ENCODE data around the gene ITGA8. TPM values are rescaled to one million over a fixed set of nuclear protein-coding genes. Genes with fewer than 3 reads are reported as not detected.

ITGA8 gene
- total RNA-seq, 1 experiment from 2014 or later = not detected

DNA sequence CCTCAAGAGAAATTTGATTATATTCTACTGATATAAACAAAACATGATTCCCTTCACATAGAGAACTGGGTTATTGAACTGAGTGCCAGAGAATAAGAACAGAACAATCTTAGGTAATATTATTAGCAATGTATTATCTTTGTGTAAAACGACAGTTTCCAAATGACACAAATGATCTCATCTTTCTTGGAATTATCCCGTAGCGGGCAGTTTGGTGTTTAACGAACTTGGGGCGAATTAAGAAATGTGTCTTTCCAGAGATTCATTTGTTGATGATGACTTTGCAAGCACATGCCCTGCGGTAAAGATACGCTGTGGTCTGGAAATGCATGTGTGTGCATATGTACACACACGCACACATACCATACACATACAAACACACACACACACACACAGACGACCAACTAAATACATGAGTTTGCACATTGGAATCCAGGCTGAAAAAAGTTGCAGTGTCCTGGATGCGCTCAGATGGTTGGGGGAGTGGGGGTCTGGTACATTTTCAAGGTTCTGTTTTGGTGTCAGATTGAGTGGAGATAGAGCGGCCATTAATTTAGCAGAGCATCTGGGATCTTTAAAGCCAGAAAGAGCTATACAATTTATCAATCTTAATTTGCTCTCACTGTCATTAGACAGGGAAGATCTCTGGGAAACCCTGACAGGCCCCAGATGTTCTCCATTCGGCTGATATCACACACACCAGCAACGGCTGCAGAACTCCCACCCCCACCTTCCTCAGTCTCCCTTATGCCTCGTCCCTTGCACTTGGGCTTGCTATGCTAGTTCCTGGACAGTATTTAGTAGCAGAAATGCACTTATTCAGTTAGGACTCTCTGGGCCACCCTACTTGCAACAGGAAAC is 236.3 kb downstream of the ITGA8 start:
- TF ChIP-seq, protein P1, sequence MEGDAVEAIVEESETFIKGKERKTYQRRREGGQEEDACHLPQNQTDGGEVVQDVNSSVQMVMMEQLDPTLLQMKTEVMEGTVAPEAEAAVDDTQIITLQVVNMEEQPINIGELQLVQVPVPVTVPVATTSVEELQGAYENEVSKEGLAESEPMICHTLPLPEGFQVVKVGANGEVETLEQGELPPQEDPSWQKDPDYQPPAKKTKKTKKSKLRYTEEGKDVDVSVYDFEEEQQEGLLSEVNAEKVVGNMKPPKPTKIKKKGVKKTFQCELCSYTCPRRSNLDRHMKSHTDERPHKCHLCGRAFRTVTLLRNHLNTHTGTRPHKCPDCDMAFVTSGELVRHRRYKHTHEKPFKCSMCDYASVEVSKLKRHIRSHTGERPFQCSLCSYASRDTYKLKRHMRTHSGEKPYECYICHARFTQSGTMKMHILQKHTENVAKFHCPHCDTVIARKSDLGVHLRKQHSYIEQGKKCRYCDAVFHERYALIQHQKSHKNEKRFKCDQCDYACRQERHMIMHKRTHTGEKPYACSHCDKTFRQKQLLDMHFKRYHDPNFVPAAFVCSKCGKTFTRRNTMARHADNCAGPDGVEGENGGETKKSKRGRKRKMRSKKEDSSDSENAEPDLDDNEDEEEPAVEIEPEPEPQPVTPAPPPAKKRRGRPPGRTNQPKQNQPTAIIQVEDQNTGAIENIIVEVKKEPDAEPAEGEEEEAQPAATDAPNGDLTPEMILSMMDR (IDR thresholded peaks at IDR 0.05; ENCODE audit: unreplicated experiment) = no peak
- Mint-ChIP-seq H3K9me3 (ENCODE audit: unreplicated experiment) (no peaks in the 10 kb centered on the region), H3K4me3 (ENCODE audit: unreplicated experiment) (no peak overlapping the region), H3K27ac (ENCODE audit: low read depth, unreplicated experiment) (no peak overlapping the region), H3K36me3 (ENCODE audit: insufficient read depth, unreplicated experiment) (no peaks in the 10 kb centered on the region), H3K4me1 (ENCODE audit: insufficient read depth, unreplicated experiment) (no peaks in the 10 kb centered on the region), H3K27me3 (ENCODE audit: insufficient read depth, unreplicated experiment) (peaks cover 51% of the 10 kb centered on the region)
- no peak for DNase-seq (ENCODE audit: unreplicated experiment)
- intact Hi-C loops (cut with micrococcal nuclease) = no loop called here
- POLR2A ChIA-PET = no interaction called here
- CTCF ChIA-PET = interaction anchor here (1.1 kb wide), 1 partner anchor 35 kb away, joined by 4 read pairs; no protein-coding TSS in a partner anchor
- no TSS peak for BruUV-seq (replicated peaks)

DNA sequence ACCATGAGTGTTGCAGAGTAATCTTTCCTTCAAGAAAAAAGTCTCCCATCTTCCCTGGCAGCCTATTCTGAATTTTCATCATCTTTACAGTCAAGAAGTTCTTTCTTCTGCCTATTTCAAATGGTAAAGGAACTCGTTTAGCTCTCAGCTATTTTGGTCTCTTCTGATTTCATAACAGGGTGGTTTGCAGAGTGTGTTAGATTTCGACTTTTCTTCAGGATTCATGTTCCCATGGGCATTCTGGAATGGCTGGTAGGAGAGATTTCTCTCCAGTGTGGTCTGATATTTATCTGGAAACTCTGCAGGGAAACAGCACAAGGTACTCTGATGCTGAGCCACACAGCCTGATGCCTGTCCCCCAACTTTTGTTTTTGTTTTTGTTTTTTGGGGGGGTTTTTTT is 237.6 kb downstream of the ITGA8 start:
- H3K27me3 Mint-ChIP-seq (ENCODE audit: insufficient read depth, unreplicated experiment) = peaks cover 59% of the 10 kb centered on the region
- TF ChIP-seq, protein P1 (IDR thresholded peaks at IDR 0.05; ENCODE audit: unreplicated experiment) = no peak
- no peak for DNase-seq (ENCODE audit: unreplicated experiment)
- intact Hi-C loops (cut with micrococcal nuclease) = no loop called here
- no peaks in the 10 kb centered on the region for H3K36me3 Mint-ChIP-seq (ENCODE audit: insufficient read depth, unreplicated experiment)
- POLR2A ChIA-PET = no interaction called here
- BruUV-seq (replicated peaks) = no TSS peak
- no peaks in the 10 kb centered on the region for H3K9me3 Mint-ChIP-seq (ENCODE audit: unreplicated experiment)
- H3K4me1 Mint-ChIP-seq (ENCODE audit: insufficient read depth, unreplicated experiment) = no peaks in the 10 kb centered on the region
- CTCF ChIA-PET = no interaction called here
- H3K4me3 Mint-ChIP-seq (ENCODE audit: unreplicated experiment) = no peak overlapping the region
- no peak overlapping the region for H3K27ac Mint-ChIP-seq (ENCODE audit: low read depth, unreplicated experiment)

DNA sequence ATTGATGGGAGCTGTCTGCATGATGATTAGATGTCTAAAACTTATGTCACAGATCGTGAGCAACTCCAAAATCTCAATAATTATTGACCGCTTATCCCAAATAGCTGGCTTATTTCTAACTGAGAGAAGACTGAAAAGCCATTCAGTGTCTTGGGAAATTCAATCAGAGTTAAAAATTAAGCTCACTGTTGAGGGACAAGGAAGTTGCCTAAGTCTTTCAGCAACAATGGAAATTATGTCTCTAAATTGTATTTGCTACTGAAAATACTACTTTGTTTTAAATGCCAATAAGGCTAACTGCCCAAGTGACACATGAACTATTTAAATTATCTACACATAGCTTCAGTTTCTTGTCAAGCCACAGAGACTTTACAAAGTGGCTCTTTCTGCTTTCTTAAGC is 240.8 kb downstream of the ITGA8 start:
- TF ChIP-seq, protein P1 (IDR thresholded peaks at IDR 0.05; ENCODE audit: unreplicated experiment) = no peak
- Mint-ChIP-seq H3K4me3 (ENCODE audit: unreplicated experiment) (no peak overlapping the region), H3K27me3 (ENCODE audit: insufficient read depth, unreplicated experiment) (peaks cover 61% of the 10 kb centered on the region), H3K9me3 (ENCODE audit: unreplicated experiment) (no peaks in the 10 kb centered on the region), H3K4me1 (ENCODE audit: insufficient read depth, unreplicated experiment) (no peaks in the 10 kb centered on the region), H3K27ac (ENCODE audit: low read depth, unreplicated experiment) (no peak overlapping the region), H3K36me3 (ENCODE audit: insufficient read depth, unreplicated experiment) (no peaks in the 10 kb centered on the region)
- DNase-seq (ENCODE audit: unreplicated experiment) = no peak
- ChIA-PET CTCF (interaction anchor here (0.5 to 0.8 kb wide), 3 partner anchors 18 to 21 kb away, joined by 3 read pairs; no protein-coding TSS in a partner anchor), POLR2A (no interaction called here)
- BruUV-seq (replicated peaks) = no TSS peak
- intact Hi-C loops (cut with micrococcal nuclease) = no loop called here

DNA sequence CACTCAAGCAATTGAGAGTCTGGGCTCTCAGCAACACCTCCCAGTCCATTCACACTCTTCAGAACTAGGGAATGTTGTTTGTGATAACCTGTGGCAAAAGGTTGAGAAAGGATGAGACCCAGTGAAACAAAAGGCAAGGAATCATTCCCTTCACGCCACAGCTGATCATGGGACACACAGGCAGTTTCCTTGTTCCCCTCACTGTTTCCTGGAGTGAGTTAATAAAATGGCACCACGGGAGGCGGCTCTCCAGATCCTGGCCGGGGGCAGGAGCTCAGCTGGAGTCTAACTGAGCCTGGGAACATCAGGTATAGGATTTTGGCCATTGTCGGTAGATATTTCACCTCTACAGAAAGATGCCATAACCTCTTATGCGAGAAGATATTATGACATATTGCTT is 241.3 kb downstream of the ITGA8 start:
- CTCF ChIA-PET = interaction anchor here (0.8 kb wide), 1 partner anchor 18 kb away, joined by 3 read pairs; no protein-coding TSS in a partner anchor
- no peak for DNase-seq (ENCODE audit: unreplicated experiment)
- Mint-ChIP-seq H3K4me3 (ENCODE audit: unreplicated experiment) (no peak overlapping the region), H3K27ac (ENCODE audit: low read depth, unreplicated experiment) (no peak overlapping the region), H3K9me3 (ENCODE audit: unreplicated experiment) (no peaks in the 10 kb centered on the region), H3K4me1 (ENCODE audit: insufficient read depth, unreplicated experiment) (no peaks in the 10 kb centered on the region), H3K36me3 (ENCODE audit: insufficient read depth, unreplicated experiment) (no peaks in the 10 kb centered on the region), H3K27me3 (ENCODE audit: insufficient read depth, unreplicated experiment) (peaks cover 66% of the 10 kb centered on the region)
- intact Hi-C loops (cut with micrococcal nuclease) = no loop called here
- BruUV-seq (replicated peaks) = no TSS peak
- TF ChIP-seq, protein P1 (IDR thresholded peaks at IDR 0.05; ENCODE audit: unreplicated experiment) = no peak
- POLR2A ChIA-PET = no interaction called here

Measured in MCF 10A (cell line).